Liver (tissue), 9 donors: ENCODE measurements around the gene DMRTC2. TPM values are rescaled to one million over a fixed set of nuclear protein-coding genes. Genes with fewer than 3 reads are reported as not detected.

Source experiments
- DNase-seq: peaks from one replicate; pipeline ENCODE4 v3.0.0-alpha.2; 2017; ENCODE audit warnings: low spot score
- H3K27ac ChIP-seq, 2 donors: one replicate each; pipeline ENCODE4 v1.7.0; 2013; ENCODE audit warnings: inconsistent platforms in 2 of 2, low read length in 2 of 2, control low read depth in 1 of 2, low read depth in 1 of 2, mild to moderate bottlenecking in 1 of 2
- H3K27me3 ChIP-seq, 4 donors: one replicate each; pipeline versions ENCODE4 v1.6.1 to v1.7.0; 2013; ENCODE audit warnings: low read length in 3 of 4, inconsistent platforms in 1 of 4, mild to moderate bottlenecking in 1 of 4, moderate library complexity in 1 of 4; ENCODE audit not compliant: control insufficient read depth in 4 of 4, insufficient read depth in 4 of 4
- H3K36me3 ChIP-seq, 4 donors: one replicate each; pipeline versions ENCODE4 v1.6.1 to v1.7.0; 2013; ENCODE audit warnings: low read length in 3 of 4, mild to moderate bottlenecking in 3 of 4, low read depth in 1 of 4, moderate library complexity in 1 of 4; ENCODE audit not compliant: control insufficient read depth in 4 of 4, insufficient read depth in 3 of 4
- H3K4me1 ChIP-seq, 4 donors: one replicate each; pipeline versions ENCODE4 v1.6.1 to v1.7.0; 2013; ENCODE audit warnings: low read length in 3 of 4, mild to moderate bottlenecking in 3 of 4, moderate library complexity in 1 of 4; ENCODE audit not compliant: control insufficient read depth in 4 of 4, insufficient read depth in 4 of 4
- H3K4me3 ChIP-seq, 3 donors: one replicate each; pipeline versions ENCODE4 v1.6.1 to v1.7.0; 2013; ENCODE audit warnings: low read length in 3 of 3, control low read depth in 1 of 3, low read depth in 1 of 3, mild to moderate bottlenecking in 1 of 3
- H3K9ac ChIP-seq, 2 donors: one replicate each; pipeline ENCODE4 v1.7.0; 2013; ENCODE audit warnings: low read length in 2 of 2, mild to moderate bottlenecking in 2 of 2, moderate library complexity in 2 of 2, control low read depth in 1 of 2, low read depth in 1 of 2
- H3K9me3 ChIP-seq, 4 donors: one replicate each; pipeline versions ENCODE4 v1.6.1 to v1.7.0; 2013; ENCODE audit warnings: low read length in 3 of 4; ENCODE audit not compliant: control insufficient read depth in 4 of 4
- ATF3 ChIP-seq: IDR thresholded peaks from 2 replicates; pipeline ENCODE4 v1.6.1; 2016; ENCODE audit warnings: antibody characterized with exemption
- FOXA2 ChIP-seq: IDR thresholded peaks from 2 replicates; pipeline ENCODE4 v1.6.1; 2016; ENCODE audit warnings: antibody characterized with exemption
- GABPA ChIP-seq, 2 donors: IDR thresholded peaks in 1 of 2; conservative IDR thresholded peaks in 1 of 2; 2 replicates each; pipeline ENCODE4 v1.6.1; 2016; ENCODE audit warnings: antibody characterized with exemption in 2 of 2, mild to moderate bottlenecking in 1 of 2, moderate library complexity in 1 of 2
- HNF4A ChIP-seq, 2 donors: conservative IDR thresholded peaks; 2 replicates each; pipeline ENCODE4 v1.6.1; 2016; ENCODE audit warnings: antibody characterized with exemption in 2 of 2, mild to moderate bottlenecking in 2 of 2
- HNF4G ChIP-seq: IDR thresholded peaks from 2 replicates; pipeline ENCODE4 v1.6.1; 2016; ENCODE audit warnings: antibody characterized with exemption
- JUND ChIP-seq, 2 donors: IDR thresholded peaks; 2 replicates each; pipeline ENCODE4 v1.6.1; 2016; ENCODE audit warnings: antibody characterized with exemption in 2 of 2
- MAX ChIP-seq: IDR thresholded peaks from 2 replicates; pipeline ENCODE4 v1.6.1; 2016; ENCODE audit warnings: antibody characterized with exemption
- RAD21 ChIP-seq, 2 donors: IDR thresholded peaks; 2 replicates each; pipeline ENCODE4 v1.6.1; 2016; ENCODE audit warnings: antibody characterized with exemption in 2 of 2, mild to moderate bottlenecking in 2 of 2
- REST ChIP-seq: IDR thresholded peaks from 2 replicates; pipeline ENCODE4 v1.6.1; 2016; ENCODE audit warnings: antibody characterized with exemption, mild to moderate bottlenecking
- RXRA ChIP-seq, 2 donors: IDR thresholded peaks; 2 replicates each; pipeline ENCODE4 v1.6.1; 2017 to 2018; ENCODE audit warnings: antibody characterized with exemption in 2 of 2, mild to moderate bottlenecking in 1 of 2
- SP1 ChIP-seq: IDR thresholded peaks from 2 replicates; pipeline ENCODE4 v1.6.1; 2018; ENCODE audit warnings: antibody characterized with exemption, mild to moderate bottlenecking
- TAF1 ChIP-seq: conservative IDR thresholded peaks from 2 replicates; pipeline ENCODE4 v1.6.1; 2016; ENCODE audit warnings: antibody characterized with exemption, mild to moderate bottlenecking
- YY1 ChIP-seq: IDR thresholded peaks from 2 replicates; pipeline ENCODE4 v1.6.1; 2016; ENCODE audit warnings: antibody characterized with exemption, mild to moderate bottlenecking
- ZBTB33 ChIP-seq: IDR thresholded peaks from 2 replicates; pipeline ENCODE4 v1.6.1; 2016; ENCODE audit warnings: antibody characterized with exemption
- WGBS: extraction: QIAGEN DNeasy Blood & Tissue Kit; methylation state at CpG from one replicate; pipeline ENCODE4 v1.1.7; 2013; 5-methylcytosine and 5-hydroxymethylcytosine counted together
- polyA plus RNA-seq, 2 donors: library from polyadenylated mRNA; stranded (reverse) in 1 of 2; unstranded in 1 of 2; fragments of 200-250 nt in 1 of 2; fragments of >200 nt in 1 of 2; fragmentation: Nextera tagmentation in 1 of 2; extraction: Ambion mirVana in 1 of 2; gene quantifications; one replicate each; pipeline versions ENCODE4 v1.2.1 to v1.2.3, GENCODE V29; 2013 to 2015
- total RNA-seq, 2 donors: library from RNA; depleted of rRNA; stranded (reverse); fragments of >200 nt; gene quantifications; one replicate each; pipeline ENCODE4 v1.2.3, GENCODE V29; 2014
- donor health status: healthy.
- donor health status: healthy.
- donor health status: healthy.
- donor health status: healthy.
- donor health status: healthy.

Gene DMRTC2
- total and polyA plus RNA-seq, 4 donors, result not detected

GRCh38 chr19:41851456-41851855 lies 6.6 kb downstream of the DMRTC2 start:
- Histone ChIP-seq H3K27ac (no peak overlapping the region), H3K4me3 (no peak overlapping the region), H3K4me1 (no peaks in the 10 kb centered on the region), H3K9me3 (no peaks in the 10 kb centered on the region), H3K27me3 (peaks cover 0 to 2% (median 0%) of the 10 kb centered on the region in 4 donors), H3K9ac (no peak overlapping the region), H3K36me3 (no peaks in the 10 kb centered on the region)
- TF ChIP-seq YY1 (no peak), REST (no peak), RAD21 (IDR thresholded peaks at IDR 0.05) (no peak), HNF4A (conservative IDR thresholded peaks at IDR 0.05) (no peak), JUND (IDR thresholded peaks at IDR 0.05) (no peak), SP1 (no peak), ATF3 (no peak), HNF4G (no peak), ZBTB33 (no peak), MAX (no peak), GABPA (IDR thresholded peaks at IDR 0.05 in 1 of 2, conservative IDR thresholded peaks at IDR 0.05 in 1 of 2) (no peak), TAF1 (no peak)
- DNase-seq, result no peak
- WGBS, result 38% methylated on average over 4 of the region's 4 CpGs

GRCh38 chr19:41853344-41853743 lies 8.5 kb downstream of the DMRTC2 start:
- no peak overlapping the region for H3K9ac ChIP-seq
- no peak overlapping the region for H3K4me3 ChIP-seq
- no peaks in the 10 kb centered on the region for H3K36me3 ChIP-seq
- H3K27ac ChIP-seq, result no peak overlapping the region
- 60% methylated on average over 2 of the region's 2 CpGs for WGBS
- no peak for DNase-seq
- H3K27me3 ChIP-seq, result peaks cover 0 to 2% (median 0%) of the 10 kb centered on the region in 4 donors
- H3K4me1 ChIP-seq, result no peaks in the 10 kb centered on the region
- no peaks in the 10 kb centered on the region for H3K9me3 ChIP-seq
- TF ChIP-seq YY1, result no peak
- TF ChIP-seq RXRA (IDR thresholded peaks at IDR 0.05), result no peak
- TF ChIP-seq SP1, result no peak
- TF ChIP-seq GABPA (IDR thresholded peaks at IDR 0.05 in 1 of 2, conservative IDR thresholded peaks at IDR 0.05 in 1 of 2), result no peak
- TF ChIP-seq FOXA2, result no peak
- no peak for TF ChIP-seq ATF3
- no peak for TF ChIP-seq MAX
- TF ChIP-seq JUND (IDR thresholded peaks at IDR 0.05), result no peak
- TF ChIP-seq HNF4G, result no peak
